Parathyroid adenoma (tissue), 2 donors: ENCODE results near the gene TSHZ1.

ENCODE experiments used
- H2AFZ ChIP-seq: fragments of 300-600 bp; sonication (generic); one replicate; pipeline ENCODE4 v1.7.0; 2017; ENCODE audit warnings: antibody characterized with exemption, mild to moderate bottlenecking
- H3K27ac ChIP-seq: fragments of 300-600 bp; sonication (generic); one replicate; pipeline ENCODE4 v1.7.0; 2017
- H3K27me3 ChIP-seq: fragments of 300-600 bp; sonication (generic); one replicate; pipeline ENCODE4 v1.7.0; 2017; ENCODE audit warnings: low read length; ENCODE audit not compliant: control insufficient read depth, insufficient read depth
- H3K36me3 ChIP-seq: fragments of 300-600 bp; sonication (generic); one replicate; pipeline ENCODE4 v1.7.0; 2017; ENCODE audit warnings: low read length; ENCODE audit not compliant: control insufficient read depth, insufficient read depth
- H3K4me1 ChIP-seq: fragments of 300-600 bp; sonication (generic); one replicate; pipeline ENCODE4 v1.7.0; 2017; ENCODE audit warnings: control low read depth
- H3K4me2 ChIP-seq: fragments of 300-600 bp; sonication (generic); one replicate; pipeline ENCODE4 v1.7.0; 2017; ENCODE audit warnings: low read length
- H3K4me3 ChIP-seq: fragments of 300-600 bp; sonication (generic); one replicate; pipeline ENCODE4 v1.7.0; 2017; ENCODE audit warnings: low read depth, low read length
- H3K79me2 ChIP-seq: fragments of 300-600 bp; sonication (generic); one replicate; pipeline ENCODE4 v1.7.0; 2017; ENCODE audit warnings: control low read depth
- H3K9ac ChIP-seq: fragments of 300-600 bp; sonication (generic); one replicate; pipeline ENCODE4 v1.7.0; 2017; ENCODE audit warnings: mild to moderate bottlenecking
- H3K9me3 ChIP-seq: fragments of 300-600 bp; sonication (generic); one replicate; pipeline ENCODE4 v1.7.0; 2017; ENCODE audit warnings: low read length; ENCODE audit not compliant: control insufficient read depth
- CTCF ChIP-seq: fragments of 300-600 bp; sonication (generic); IDR thresholded peaks from one replicate; pipeline ENCODE4 v1.7.0; 2017; ENCODE audit warnings: antibody characterized with exemption, mild to moderate bottlenecking
- donor health status: primary hyperparathyroidism.

Gene TSHZ1

GRCh38 chr18:75228967-75229366, 18.4 kb downstream of the TSHZ1 start:
- no peaks in the 10 kb centered on the region for H3K36me3 ChIP-seq
- peaks cover 3% of the 10 kb centered on the region for H3K4me1 ChIP-seq
- peaks cover 52% of the 10 kb centered on the region for H3K79me2 ChIP-seq
- no peaks in the 10 kb centered on the region for H3K9me3 ChIP-seq
- no peak overlapping the region for H3K27ac ChIP-seq
- H3K4me2 ChIP-seq = no peak overlapping the region
- no peak overlapping the region for H3K9ac ChIP-seq
- H2AFZ ChIP-seq = no peak overlapping the region
- no peak for TF ChIP-seq CTCF
- no peak overlapping the region for H3K4me3 ChIP-seq
- H3K27me3 ChIP-seq = no peaks in the 10 kb centered on the region

- Histone ChIP-seq H3K9me3 (no peaks in the 10 kb centered on the region), H3K27me3 (no peaks in the 10 kb centered on the region), H3K4me2 (no peak overlapping the region), H3K4me1 (peaks cover 3% of the 10 kb centered on the region), H3K79me2 (peaks cover 54% of the 10 kb centered on the region), H3K9ac (no peak overlapping the region), H3K36me3 (no peaks in the 10 kb centered on the region), H3K27ac (no peak overlapping the region), H2AFZ (no peak overlapping the region), H3K4me3 (no peak overlapping the region)
- no peak for TF ChIP-seq CTCF
These were observed 18.8 kb downstream of the TSHZ1 start for GRCh38 chr18:75229437-75229836.

GRCh38 chr18:75230163-75231052, 19.8 kb downstream of the TSHZ1 start:
- Histone ChIP-seq H3K27me3 (no peaks in the 10 kb centered on the region), H3K9me3 (no peaks in the 10 kb centered on the region), H3K36me3 (no peaks in the 10 kb centered on the region), H3K79me2 (peaks cover 61% of the 10 kb centered on the region), H3K4me2 (no peak overlapping the region), H3K9ac (no peak overlapping the region), H3K4me1 (peaks cover 3% of the 10 kb centered on the region), H3K27ac (no peak overlapping the region), H3K4me3 (no peak overlapping the region), H2AFZ (no peak overlapping the region)
- no peak for TF ChIP-seq CTCF

- Histone ChIP-seq H3K27ac (no peak overlapping the region), H3K9ac (no peak overlapping the region), H3K36me3 (no peaks in the 10 kb centered on the region), H3K4me1 (peaks cover 3% of the 10 kb centered on the region), H3K4me2 (no peak overlapping the region), H3K4me3 (no peak overlapping the region), H3K27me3 (no peaks in the 10 kb centered on the region), H3K79me2 (peaks cover 62% of the 10 kb centered on the region), H3K9me3 (no peaks in the 10 kb centered on the region), H2AFZ (no peak overlapping the region)
- TF ChIP-seq CTCF = no peak
These were observed 20.4 kb downstream of the TSHZ1 start for GRCh38 chr18:75231053-75231406.

GRCh38 chr18:75234901-75235300, 24.3 kb downstream of the TSHZ1 start:
- H3K9me3 ChIP-seq = no peaks in the 10 kb centered on the region
- H3K9ac ChIP-seq = no peak overlapping the region
- no peaks in the 10 kb centered on the region for H3K36me3 ChIP-seq
- peaks cover 77% of the 10 kb centered on the region for H3K79me2 ChIP-seq
- H3K4me3 ChIP-seq = no peak overlapping the region
- H2AFZ ChIP-seq = no peak overlapping the region
- H3K27me3 ChIP-seq = no peaks in the 10 kb centered on the region
- TF ChIP-seq CTCF = no peak
- no peaks in the 10 kb centered on the region for H3K4me1 ChIP-seq
- H3K4me2 ChIP-seq = no peak overlapping the region
- no peak overlapping the region for H3K27ac ChIP-seq
